ENCODE data around the gene MYH16.
"Not testable (repeated sequence)": the region's sequence is repeated elsewhere in the genome, so short reads cannot be mapped to it uniquely, and the experiment has no call there.

The MYH16 gene

DNA sequence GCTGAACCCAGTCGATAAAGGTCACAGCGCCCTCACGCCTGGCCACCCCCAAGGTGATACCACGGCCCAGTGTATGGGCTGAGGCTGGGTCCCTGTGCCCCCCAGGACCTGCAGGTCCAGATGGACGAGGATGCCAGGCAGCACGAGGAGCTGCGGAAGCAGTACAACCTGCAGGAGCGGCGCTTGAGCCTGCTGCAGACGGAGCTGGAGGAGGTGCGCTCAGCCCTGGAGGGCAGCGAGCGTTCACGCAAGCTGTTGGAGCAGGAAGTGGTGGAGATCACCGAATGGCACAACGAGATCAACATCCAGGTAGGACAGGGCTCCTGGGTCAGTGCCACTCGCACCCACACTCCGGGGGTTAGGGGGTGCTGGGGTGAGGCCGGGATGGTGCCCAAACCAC lies 28.9 kb downstream of the MYH16 start:
- in situ Hi-C loops (cut with HindIII; ENCODE audit: low sequenced_read_pairs), result loop anchor here (25.0 kb wide), 2 partner anchors 289 to 389 kb away; no protein-coding TSS in a partner anchor

DNA sequence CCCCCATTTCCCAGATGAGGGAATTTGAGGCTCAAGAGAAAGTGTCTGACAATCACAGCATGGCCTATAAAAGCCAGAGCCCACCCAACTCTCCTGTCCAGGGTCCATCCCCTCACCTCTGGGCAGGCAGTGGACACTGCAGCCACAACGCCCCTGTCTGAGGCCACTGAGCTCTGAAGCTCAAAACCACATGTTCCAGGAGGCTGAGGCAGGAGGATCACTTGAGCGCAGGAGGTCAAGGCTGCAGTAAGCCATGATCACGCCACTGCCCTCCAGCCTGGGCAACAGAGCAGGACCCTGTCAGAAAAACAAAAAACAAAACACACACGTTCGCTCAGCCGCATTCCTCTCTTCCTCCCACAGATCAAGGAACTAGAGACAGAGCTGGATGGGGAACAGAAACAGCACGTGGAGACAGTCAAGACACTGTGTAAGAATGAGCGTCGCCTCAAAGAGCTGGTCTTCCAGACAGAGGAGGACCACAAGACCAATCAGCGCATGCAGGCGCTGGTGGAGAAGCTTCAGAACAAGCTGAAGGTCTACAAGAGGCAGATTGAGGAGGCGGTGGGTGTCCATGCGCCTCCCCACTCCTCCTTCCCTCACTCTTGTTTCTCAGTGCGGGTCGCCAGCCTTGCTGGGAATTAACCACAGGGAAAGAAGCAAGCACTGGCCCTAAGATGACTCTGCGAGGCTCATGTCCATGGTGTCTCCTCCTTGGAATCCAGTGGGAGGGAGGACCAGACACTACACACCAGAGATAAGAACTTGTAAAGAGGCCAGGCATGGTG lies 33.0 kb downstream of the MYH16 start:
- in situ Hi-C loops (cut with HindIII; ENCODE audit: low sequenced_read_pairs), result loop anchor here (25.0 kb wide), 2 partner anchors 293 to 393 kb away; no protein-coding TSS in a partner anchor

DNA sequence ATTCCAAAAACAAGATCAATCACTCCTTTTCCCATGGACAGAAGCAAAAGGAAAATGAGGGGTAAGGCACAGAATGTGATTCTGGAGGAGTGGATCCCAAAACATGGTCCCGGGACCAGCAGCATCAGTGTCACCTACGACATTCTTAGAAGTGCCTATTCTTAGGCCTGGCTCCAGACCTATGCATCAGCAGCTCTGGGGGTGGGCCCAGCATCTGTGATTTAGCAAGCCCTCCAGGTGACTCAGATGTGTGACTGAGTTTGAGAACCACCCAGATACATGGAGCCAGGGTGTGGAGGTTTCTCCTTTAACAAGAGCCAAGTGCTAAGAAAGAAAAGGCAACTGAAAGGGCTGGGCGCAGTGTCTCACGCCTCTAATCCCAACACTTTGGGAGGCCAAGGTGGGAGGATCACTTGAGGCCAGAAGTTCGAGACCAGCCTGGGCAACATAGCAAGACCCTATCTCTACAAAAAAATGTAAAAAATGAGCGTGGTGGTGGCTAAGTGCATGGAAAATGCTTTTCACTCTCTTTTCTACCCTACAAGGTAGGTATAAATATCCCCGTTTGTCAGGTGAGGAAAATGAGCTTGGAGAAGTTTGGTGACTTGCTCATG lies 35.9 kb downstream of the MYH16 start:
- in situ Hi-C loops (cut with HindIII; ENCODE audit: low sequenced_read_pairs), result loop anchor here (25.0 kb wide), 2 partner anchors 296 to 396 kb away; no protein-coding TSS in a partner anchor

- in situ Hi-C loops (cut with HindIII; ENCODE audit: low sequenced_read_pairs), result loop anchor here (25.0 kb wide), 2 partner anchors 297 to 397 kb away; no protein-coding TSS in a partner anchor
These were observed 36.5 kb downstream of the MYH16 start for GRCh38 chr7:99309111-99309510.

DNA sequence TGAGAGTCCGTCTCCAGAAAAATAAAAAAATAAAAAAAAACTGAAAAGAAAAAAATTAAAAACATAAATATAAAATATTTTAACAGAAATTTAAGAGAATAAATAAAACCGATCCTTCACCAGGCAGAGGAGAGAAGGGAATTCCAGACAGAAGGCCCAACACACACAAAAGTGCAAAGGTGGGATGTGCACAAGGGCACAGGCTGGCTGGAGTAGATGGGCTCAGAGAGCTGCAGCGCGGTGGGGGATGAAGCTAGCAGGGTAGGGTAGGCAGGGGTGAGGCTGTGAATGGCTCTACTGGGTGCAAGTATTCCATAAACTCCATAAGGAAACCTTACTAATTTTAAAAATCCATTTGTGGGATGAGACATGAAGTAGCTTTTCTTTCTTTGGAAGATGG lies 37.4 kb downstream of the MYH16 start:
- in situ Hi-C loops (cut with HindIII; ENCODE audit: low sequenced_read_pairs), result loop anchor here (25.0 kb wide), 2 partner anchors 298 to 398 kb away; no protein-coding TSS in a partner anchor

DNA sequence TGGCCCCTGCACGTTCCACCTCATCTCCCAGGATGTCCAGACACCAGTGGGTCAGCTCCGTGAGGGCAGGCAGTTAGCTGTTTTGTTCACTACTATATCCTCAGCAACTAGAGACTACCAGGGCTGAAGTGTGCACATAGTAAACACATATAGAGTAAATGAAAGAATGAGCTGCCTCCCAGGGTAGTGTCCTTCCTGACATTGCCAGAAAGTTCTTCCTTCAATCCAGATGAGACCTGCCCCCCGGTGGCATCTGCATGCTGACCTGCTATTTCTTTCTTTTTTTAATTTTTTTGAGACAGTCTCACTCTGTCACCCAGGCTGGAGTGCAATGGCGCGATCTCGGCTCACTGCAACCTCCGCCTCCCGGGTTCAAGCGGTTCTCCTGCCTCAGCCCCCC lies 39.1 kb downstream of the MYH16 start:
- in situ Hi-C loops (cut with HindIII; ENCODE audit: low sequenced_read_pairs), result loop anchor here (25.0 kb wide), 2 partner anchors 299 to 399 kb away; no protein-coding TSS in a partner anchor

GRCh38 chr7:99312316-99313203 lies 39.9 kb downstream of the MYH16 start:
- in situ Hi-C loops (cut with HindIII; ENCODE audit: low sequenced_read_pairs), result loop anchor here (25.0 kb wide), 2 partner anchors 300 to 400 kb away; no protein-coding TSS in a partner anchor

DNA sequence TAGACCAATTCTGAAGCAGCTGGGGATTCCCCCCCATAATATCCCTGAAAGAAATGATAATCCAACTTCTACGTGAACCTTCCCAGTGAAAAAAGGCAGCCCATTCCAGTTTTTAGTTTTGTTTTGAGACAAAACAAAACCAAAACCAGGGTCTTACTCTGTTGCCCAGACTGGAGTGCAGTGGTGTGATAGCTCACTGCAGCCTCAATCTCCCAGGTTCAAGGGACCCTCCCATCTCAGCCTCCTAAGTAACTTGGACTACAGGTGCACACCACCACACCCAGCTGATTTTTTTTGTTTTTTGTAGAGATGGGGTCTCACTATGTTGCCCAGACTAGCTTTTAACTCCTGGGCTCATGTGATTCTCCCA lies 40.5 kb downstream of the MYH16 start:
- in situ Hi-C loops (cut with HindIII; ENCODE audit: low sequenced_read_pairs), result loop anchor here (25.0 kb wide), 2 partner anchors 301 to 401 kb away; no protein-coding TSS in a partner anchor

- in situ Hi-C loops (cut with HindIII; ENCODE audit: low sequenced_read_pairs), result loop anchor here (25.0 kb wide), 2 partner anchors 302 to 402 kb away; no protein-coding TSS in a partner anchor
These were observed 41.9 kb downstream of the MYH16 start for GRCh38 chr7:99314504-99314903.

DNA sequence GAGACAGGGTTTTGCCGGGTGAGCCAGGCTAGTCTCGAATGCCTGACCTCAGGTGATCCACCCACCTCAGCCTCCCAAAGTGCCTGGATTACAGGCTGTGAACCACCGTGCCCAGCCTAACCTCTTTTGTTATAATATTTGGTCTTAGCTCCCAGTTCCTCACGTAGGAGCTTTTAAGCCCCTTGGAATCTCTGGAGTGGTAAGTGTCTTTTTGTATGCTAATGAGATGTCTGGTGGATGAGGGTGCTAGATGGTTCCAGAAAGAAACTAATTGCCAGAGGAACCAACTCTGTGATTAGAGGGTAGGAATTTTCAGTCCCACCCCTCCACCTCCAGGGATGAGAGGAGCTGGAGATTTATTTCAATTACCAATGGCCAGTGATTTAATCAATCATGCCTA lies 47.7 kb downstream of the MYH16 start:
- in situ Hi-C loops (cut with HindIII; ENCODE audit: low sequenced_read_pairs), result loop anchor here (25.0 kb wide), 2 partner anchors 308 to 408 kb away; no protein-coding TSS in a partner anchor

DNA sequence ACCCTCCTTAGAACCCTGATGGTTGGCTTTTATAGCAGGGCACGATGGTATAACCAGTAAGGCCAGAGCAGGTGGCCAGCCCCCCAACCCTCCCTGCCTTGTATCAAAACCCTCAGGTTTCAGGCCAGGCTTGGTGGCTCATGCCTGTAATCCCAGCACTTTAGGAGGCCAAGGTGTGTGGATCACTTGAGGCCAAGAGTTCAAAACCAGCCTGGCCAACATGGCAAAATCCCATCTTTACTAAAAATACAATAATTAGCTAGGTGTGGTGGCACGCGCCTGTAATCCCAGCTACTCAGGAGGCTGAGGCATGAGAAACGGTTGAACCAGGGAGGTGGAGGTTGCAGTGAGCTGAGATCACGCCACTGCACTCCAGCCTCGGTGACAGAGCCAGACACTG lies 50.0 kb downstream of the MYH16 start:
- in situ Hi-C loops (cut with HindIII; ENCODE audit: low sequenced_read_pairs), result loop anchor here (25.0 kb wide), 2 partner anchors 310 to 410 kb away; no protein-coding TSS in a partner anchor

DNA sequence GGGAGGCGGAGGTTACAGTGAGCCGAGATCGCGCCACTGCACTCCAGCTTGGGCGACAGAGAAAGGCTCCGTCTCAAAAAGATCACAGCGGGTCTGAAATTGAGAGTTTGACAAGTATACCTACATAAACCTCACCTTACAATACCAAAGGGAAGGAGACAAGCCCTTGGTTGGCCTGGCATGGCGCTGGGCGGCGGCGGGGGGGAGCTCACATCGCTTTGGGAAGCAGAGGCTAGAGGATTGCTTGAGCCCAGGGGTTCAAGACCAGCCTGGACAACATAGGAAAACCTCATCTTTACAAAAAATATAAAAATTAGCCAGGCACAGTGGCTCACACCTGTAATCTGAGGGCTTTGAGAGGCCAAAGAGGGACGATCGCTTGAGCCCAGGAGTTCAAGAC lies 51.9 kb downstream of the MYH16 start:
- in situ Hi-C loops (cut with HindIII; ENCODE audit: low sequenced_read_pairs), result loop anchor here (25.0 kb wide), 2 partner anchors 312 to 412 kb away; no protein-coding TSS in a partner anchor

GRCh38 chr7:99325001-99325493 lies 52.4 kb downstream of the MYH16 start:
- in situ Hi-C loops (cut with HindIII; ENCODE audit: low sequenced_read_pairs), result no loop called here

DNA sequence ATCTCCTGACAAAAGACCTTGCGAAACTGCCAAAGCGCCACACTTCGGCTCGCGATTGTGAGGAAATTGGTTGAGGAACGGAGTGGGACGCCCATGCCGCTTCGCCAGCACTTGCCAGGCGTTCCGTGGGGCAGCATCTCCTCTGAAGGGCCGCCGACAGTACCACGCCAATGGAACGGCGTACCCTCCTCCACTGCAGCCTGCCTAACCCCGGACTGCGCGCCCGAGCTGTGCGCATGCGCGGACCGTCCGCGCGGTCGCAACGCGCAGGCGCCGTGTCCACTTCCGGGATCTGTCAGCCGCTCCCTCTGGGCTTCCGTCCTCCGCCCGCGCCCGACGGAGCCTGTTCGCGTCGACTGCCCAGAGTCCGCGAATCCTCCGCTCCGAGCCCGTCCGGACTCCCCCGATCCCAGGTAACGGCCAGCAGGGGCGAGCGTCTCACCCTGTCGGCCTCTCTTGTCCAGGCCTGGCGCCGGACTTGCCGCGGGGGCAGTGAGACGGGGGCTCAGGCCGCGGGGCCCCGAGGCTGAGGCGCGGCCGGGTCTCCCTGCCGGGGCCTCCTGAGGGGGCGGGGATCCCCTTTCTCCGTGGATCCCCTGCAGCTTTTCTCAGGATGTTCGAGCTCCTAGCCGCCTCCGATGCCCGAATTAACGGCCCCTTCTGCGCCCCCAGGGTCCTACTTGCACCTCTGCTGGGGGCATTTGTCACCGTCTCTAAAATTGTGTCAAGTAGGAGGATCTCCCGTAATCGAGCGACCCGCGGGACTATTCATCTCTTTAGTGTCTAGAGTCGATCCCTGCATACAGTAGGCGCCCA lies 53.2 kb downstream of the MYH16 start, which contains the start of gene ARPC1A:
Gene ARPC1A, plus strand, starts transcription at position 307 of the 816 bp plus-strand sequence. CDS start 7,456 bp downstream, outside the sequence.
- in situ Hi-C loops (cut with HindIII; ENCODE audit: low sequenced_read_pairs), result no loop called here

- in situ Hi-C loops (cut with HindIII; ENCODE audit: low sequenced_read_pairs), result no loop called here
These were observed 53.8 kb downstream of the MYH16 start for GRCh38 chr7:99326408-99326782.

DNA sequence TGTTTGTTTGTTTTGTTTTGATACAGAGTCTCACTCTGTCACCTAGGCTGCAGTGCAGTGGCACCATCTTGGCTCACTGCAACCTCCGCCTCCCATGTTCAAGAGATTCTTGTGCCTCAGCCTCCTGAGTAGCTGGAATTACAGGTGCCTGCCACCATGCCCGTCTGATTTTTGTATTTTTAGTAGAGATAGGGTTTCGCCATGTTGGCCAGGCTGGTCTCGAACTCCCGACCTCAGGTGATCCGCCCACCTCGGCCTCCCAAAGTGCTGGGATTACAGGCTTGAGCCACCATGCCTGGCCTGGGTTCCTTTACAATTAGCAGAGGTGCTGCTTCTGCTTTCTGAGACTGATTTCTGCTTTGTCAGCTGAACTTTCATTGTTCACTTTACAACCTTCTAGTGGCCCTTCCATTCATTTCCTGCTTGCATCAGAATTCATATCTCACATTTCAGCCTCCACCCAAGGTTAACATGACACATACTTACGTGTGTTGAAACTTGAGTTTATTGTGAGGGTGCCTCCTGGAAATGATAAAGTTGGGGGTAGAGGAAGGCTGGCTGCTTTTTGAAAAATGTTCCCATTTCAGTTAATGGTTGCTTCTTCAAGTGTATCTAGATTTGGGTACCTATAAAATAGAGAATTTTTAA lies 57.8 kb downstream of the MYH16 start:
- in situ Hi-C loops (cut with HindIII; ENCODE audit: low sequenced_read_pairs), result not testable (repeated sequence)

- in situ Hi-C loops (cut with HindIII; ENCODE audit: low sequenced_read_pairs), result no loop called here
These were observed 58.4 kb downstream of the MYH16 start for GRCh38 chr7:99331002-99331401.

DNA sequence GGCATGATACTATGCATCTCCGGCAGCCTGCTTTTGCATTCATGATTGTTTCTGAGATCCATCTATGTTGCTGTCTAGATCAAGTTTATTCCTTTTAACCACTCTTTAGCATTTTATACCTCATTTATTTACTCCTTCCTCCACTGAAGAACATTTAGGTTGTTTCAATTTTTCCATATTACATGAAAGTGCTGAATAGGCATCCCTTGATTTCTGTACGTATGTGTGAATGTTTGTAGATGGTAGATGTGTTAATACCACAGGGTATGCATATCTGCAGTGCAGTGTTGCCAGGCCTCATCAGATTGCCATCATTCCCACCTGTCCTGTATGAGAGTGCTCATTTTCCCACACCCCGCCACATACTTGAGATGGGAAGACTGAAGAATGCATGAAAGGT lies 67.0 kb downstream of the MYH16 start:
- in situ Hi-C loops (cut with HindIII; ENCODE audit: low sequenced_read_pairs), result no loop called here

DNA sequence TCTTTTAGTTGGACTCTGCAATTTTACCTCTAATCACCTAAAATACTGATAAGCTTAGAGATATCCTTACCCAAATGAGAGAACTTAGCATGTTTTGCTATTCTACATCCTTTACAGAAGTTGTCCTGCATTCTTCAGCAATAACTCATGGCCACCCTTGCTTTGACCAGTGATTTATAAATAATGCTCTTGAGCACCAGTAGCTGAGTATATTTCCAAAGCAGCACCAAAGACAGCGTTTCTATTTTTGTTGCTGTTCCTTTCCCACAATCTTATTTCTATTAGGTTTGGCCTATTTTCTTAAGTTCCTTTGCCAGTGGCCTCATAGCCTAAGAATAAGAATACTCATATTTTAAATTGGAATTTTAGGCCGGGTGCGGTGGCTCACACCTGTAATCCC lies 68.0 kb downstream of the MYH16 start:
- in situ Hi-C loops (cut with HindIII; ENCODE audit: low sequenced_read_pairs), result no loop called here
